Measurements from ENCODE around the gene KLHDC4.

KLHDC4 gene

DNA sequence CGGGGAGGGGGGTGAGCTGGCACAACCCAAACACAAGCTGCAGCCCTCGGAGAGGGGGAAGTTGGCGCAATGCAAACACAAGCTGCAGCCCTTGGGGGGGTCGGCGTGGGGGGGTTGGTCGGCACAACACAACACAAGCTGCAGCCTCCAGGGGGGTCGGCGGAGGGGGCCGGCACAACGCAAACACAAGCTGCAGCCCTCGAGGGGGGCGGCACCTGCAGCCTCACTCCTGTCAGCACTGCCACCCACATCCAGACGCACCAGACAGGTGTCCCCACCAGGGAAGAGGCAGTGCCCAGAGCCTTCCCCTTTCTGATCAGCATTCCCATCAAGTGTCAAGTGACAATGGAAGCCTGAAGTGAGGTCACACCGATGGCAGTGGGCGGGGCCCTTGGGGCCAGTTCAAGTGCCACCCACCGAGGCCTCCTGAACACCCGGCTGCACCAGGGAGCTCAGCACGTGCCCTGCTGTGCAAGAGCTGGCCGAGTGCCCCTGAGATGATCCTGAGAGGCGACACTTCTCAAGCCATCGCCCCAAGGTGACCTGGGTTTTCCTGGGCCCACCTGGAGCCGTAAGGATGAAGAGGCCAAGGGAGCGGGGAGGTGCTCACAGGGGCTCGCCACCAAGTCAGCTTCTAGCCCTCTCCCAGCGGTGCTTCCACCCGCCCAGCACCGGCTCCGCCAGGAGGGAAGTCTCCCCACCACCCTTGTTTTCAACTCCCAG lies 59.3 kb downstream of the KLHDC4 start:
- TF ChIP-seq, protein P1, sequence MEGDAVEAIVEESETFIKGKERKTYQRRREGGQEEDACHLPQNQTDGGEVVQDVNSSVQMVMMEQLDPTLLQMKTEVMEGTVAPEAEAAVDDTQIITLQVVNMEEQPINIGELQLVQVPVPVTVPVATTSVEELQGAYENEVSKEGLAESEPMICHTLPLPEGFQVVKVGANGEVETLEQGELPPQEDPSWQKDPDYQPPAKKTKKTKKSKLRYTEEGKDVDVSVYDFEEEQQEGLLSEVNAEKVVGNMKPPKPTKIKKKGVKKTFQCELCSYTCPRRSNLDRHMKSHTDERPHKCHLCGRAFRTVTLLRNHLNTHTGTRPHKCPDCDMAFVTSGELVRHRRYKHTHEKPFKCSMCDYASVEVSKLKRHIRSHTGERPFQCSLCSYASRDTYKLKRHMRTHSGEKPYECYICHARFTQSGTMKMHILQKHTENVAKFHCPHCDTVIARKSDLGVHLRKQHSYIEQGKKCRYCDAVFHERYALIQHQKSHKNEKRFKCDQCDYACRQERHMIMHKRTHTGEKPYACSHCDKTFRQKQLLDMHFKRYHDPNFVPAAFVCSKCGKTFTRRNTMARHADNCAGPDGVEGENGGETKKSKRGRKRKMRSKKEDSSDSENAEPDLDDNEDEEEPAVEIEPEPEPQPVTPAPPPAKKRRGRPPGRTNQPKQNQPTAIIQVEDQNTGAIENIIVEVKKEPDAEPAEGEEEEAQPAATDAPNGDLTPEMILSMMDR (IDR thresholded peaks at IDR 0.05; ENCODE audit: insufficient read depth, low read length, missing control alignments) = no peak
- no peak for DNase-seq (ENCODE audit: low read depth, low spot score)
- H3K4me3 ChIP-seq (ENCODE audit: low read depth, low read length) = no peak overlapping the region
- CTCF ChIA-PET = interaction anchor here (0.8 to 1.1 kb wide), 3 partner anchors 8 to 135 kb away, joined by 3 to 4 read pairs (median 3); no protein-coding TSS in a partner anchor
- POLR2A ChIA-PET = no interaction called here

DNA sequence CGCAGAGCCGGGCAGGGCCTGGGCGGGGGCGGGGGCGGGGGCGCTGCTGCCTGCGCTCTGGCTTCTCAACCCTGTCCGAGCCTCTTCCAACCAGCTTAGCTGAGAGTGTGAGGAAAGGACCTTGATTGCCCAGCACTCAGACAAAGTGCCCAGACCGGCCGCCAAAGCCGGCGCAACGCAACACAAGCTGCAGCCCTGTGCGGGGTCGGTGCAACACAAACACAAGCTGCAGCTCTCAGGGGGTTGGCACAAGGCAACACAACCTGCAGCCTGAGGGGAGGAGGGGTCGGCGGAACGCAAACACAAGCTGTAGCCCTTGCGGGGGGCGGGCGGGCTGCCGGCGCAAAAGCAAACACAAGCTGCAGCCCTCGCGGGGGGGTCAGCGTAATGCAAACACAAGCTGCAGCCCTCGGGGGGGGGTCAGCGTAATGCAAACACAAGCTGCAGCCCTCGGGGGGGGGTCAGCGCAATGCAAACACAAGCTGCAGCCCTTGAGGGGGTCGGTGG lies 60.0 kb downstream of the KLHDC4 start:
- TF ChIP-seq, protein P1 (IDR thresholded peaks at IDR 0.05; ENCODE audit: insufficient read depth, low read length, missing control alignments) = no peak
- H3K4me3 ChIP-seq (ENCODE audit: low read depth, low read length) = no peak overlapping the region
- ChIA-PET POLR2A (no interaction called here), CTCF (interaction anchor here (0.8 to 1.7 kb wide), 7 partner anchors 9 to 135 kb away, joined by 3 to 4 read pairs (median 3); no protein-coding TSS in a partner anchor)
- DNase-seq (ENCODE audit: low read depth, low spot score) = no peak

DNA sequence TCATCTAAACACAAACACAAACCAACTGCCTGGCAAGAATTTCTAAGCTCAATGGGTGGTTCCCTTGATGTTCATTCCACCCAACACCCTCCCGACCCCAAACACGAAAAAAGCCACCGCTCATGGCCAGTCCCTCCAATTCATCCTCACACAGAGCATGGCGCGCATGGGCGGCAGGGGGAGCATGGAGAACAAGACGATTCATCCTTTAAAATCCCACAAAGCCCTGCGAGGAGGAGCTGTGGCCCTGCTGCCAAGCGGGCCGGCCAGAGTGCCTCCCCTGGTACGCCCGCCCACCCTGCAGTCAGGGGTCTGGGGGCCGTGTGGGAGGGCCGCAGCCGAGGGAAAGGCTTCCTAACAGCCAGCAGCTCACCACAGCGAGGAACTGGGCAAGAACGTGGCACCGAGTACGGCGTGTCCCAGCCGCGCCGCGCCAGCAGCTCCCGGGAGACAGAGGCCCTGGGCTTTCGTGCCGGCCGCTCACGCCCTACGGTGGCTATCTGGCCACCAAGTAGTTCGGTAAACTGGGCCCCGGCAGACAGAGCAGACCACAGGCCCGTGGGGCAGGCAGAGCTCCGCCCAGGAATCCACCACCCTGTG lies 60.9 kb downstream of the KLHDC4 start:
- ChIA-PET POLR2A (no interaction called here), CTCF (interaction anchor here (1.0 to 1.7 kb wide), 4 partner anchors 10 to 68 kb away, joined by 3 to 4 read pairs (median 3); no protein-coding TSS in a partner anchor)
- no peak for DNase-seq (ENCODE audit: low read depth, low spot score)
- no peak overlapping the region for H3K4me3 ChIP-seq (ENCODE audit: low read depth, low read length)
- TF ChIP-seq, protein P1 (IDR thresholded peaks at IDR 0.05; ENCODE audit: insufficient read depth, low read length, missing control alignments) = no peak

DNA sequence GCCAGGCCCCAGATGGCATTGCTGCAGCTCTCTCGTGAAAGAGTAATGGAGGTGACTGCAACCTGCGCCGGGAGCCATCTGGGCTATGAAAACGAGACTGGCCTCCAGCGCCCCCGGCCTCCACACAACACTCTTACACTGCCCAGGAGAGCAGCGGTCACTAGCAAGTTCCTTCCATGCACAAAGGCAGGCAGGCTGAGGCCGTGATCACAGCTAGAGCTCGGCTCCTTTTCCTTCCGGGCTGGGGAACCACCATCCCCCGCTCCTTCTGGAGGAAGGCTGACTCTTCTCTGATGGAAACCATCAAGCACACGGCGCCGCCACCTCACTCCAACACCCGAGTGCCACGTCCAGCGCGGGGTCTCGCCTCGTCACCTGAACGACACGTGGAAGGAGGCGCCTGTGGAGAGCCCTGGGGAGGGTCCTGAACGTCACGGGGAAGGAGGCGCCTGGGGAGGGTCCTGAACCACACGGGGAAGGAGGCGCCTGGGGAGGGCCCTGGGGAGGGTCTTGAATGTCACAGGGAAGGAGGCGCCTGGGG lies 61.9 kb downstream of the KLHDC4 start:
- POLR2A ChIA-PET = no interaction called here
- H3K4me3 ChIP-seq (ENCODE audit: low read depth, low read length) = no peak overlapping the region
- TF ChIP-seq, protein P1 (IDR thresholded peaks at IDR 0.05; ENCODE audit: insufficient read depth, low read length, missing control alignments) = no peak

DNA sequence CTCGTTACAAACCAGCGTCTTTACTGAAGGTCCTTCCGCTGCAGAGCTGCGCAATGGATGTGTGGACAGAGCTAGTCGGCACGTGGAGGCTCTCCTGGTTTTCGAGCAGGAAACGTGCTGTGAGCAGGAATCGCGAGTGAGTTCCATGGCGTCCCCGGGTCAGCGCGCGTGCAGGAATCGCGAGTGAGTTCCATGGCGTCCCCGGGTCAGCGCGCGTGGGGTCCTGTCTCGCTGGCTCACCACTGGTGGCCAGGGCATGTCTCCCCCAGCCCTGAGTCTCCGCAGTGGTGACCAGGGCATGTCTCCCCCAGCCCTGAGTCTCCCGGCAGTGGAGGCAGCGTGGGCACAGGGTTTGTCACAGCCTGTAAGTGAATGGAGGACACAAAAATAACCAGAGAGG lies 62.7 kb downstream of the KLHDC4 start:
- POLR2A ChIA-PET = no interaction called here
- TF ChIP-seq, protein P1 (IDR thresholded peaks at IDR 0.05; ENCODE audit: insufficient read depth, low read length, missing control alignments) = no peak
- CTCF ChIA-PET = interaction anchor here (0.7 to 2.6 kb wide), 16 partner anchors 9 to 310 kb away, joined by 3 to 25 read pairs (median 4); no protein-coding TSS in a partner anchor
- H3K4me3 ChIP-seq (ENCODE audit: low read depth, low read length) = no peak overlapping the region
- DNase-seq (ENCODE audit: low read depth, low spot score) = no peak

More for the DNA sequence above, 61.9 kb downstream of the KLHDC4 start:
- no peak for DNase-seq (ENCODE audit: low read depth, low spot score)
- CTCF ChIA-PET = interaction anchor here (1.3 to 2.6 kb wide), 7 partner anchors 9 to 121 kb away, joined by 3 to 25 read pairs (median 4); no protein-coding TSS in a partner anchor
